HG03135 (cell line): ENCODE data around the gene SYTL3.

Experiments used
- ATAC-seq: cut with Tn5 transposase; IDR thresholded peaks from one replicate; pipeline ENCODE4 v1.9.1; 2021; ENCODE audit warnings: mild to moderate bottlenecking, moderate library complexity; ENCODE audit not compliant: unreplicated experiment

Gene SYTL3

DNA sequence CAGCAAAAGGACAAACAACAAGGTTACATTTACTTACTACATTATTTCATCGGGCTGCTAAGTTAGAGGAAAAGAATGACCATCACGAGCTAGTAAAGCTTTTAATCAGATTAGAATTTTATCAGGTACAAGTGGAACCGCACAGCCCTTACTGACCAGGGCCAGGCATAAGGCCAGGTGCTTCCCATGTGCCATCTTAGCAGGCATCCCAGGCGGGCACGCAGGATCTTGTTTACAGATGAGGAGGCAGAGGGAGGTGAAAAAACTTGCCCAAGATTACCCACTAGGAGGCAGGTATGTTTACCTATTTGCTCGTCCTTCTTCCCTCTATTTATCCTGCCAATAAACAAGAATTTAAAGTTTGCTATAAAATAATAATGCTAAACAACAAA, 158.6 kb downstream of the SYTL3 start:
- no peak for ATAC-seq

DNA sequence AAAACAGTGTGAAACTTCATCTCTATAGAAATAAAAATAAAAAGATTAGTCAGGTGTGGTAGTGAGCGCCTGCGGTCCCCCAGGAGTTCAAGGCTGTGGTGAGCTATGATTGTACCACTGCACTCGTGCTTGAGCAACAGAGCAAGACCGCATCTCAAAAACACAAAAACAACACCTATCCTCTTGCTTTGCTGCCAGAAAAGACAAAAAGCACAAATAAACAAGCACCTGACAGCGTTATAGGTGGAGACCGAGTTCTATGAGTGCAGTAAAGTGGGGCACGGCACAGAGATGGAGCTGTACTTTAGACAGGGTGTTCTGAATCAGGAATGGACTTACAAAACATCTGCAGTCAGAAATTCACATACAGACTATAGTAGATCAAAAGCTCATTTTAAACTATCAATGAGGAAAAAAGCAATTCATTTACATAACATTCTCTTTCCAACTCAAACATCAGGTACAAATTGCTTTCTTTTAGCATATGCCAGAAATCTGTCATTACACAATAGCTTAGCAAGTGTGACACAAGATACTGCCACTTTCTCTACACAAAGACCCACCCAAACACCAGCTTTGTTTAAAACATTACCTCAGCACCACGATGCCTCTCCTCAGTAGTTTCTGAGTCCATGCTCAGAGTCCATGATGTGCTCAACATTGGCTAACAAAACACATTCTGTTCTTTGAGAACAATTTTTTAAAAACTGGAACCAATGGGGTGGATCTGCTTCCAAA, 159.3 kb downstream of the SYTL3 start:
- peak; percentile 68 for ATAC-seq

DNA sequence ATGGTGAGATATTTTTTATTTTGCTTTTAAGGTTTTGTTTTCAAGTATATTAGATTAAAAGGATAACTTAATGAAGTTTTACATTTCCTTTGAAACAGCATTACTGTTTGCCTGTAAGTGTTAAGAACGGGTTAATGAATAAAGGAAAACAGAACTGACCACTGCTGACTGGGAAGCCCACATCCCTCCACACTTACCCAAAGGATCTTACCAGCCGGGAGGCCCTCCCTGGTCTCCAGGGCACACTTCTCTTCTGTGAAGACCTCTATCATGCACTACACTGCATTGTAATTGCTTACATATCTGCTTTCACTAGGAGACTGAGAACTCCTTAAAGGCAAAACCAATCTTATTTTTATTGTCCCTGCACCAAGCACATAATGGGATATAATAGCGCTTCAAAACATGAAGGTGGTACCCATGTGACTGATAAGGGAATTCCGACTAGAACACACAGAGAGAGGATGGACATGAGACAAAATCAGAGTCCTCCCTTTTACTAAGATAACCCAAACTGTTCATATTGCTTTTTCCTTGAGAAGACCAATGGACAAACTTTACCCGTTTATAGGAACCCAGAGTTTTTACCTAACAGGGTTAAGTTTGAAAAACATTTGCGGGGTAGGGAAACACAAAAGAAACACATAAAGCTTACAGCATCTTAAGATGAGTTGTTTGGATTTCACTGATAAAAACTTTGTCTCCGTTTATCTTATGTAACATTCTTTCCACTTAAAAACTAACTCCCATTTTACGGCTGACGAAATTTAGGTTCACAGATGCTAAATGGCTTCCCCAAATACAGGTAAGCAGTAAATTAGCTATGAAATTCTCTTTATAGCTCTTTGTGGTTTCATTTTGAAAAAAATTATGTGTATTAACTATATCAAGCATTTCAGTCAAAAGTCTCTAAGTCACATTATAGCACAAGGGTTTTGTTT, 160.6 kb downstream of the SYTL3 start:
- ATAC-seq, result no peak

DNA sequence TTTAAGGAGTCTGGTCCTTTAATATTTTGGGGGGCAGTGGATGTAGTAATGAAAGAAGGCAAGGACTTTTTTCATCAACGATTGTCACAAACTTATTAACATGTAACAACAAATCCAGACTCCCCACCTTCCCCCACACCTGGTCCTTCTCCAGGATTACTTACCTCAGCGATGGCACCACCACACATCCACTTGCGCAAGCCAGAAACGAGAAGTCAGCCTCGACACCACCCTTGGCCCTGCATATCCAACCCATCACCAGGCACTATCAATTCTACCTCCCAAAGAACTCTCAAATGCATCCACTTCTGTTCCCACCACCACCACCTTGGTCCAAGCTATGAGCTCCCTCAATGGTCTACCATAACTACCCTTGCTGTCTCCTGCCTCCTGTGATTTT, 162.8 kb downstream of the SYTL3 start:
- ATAC-seq, result no peak

DNA sequence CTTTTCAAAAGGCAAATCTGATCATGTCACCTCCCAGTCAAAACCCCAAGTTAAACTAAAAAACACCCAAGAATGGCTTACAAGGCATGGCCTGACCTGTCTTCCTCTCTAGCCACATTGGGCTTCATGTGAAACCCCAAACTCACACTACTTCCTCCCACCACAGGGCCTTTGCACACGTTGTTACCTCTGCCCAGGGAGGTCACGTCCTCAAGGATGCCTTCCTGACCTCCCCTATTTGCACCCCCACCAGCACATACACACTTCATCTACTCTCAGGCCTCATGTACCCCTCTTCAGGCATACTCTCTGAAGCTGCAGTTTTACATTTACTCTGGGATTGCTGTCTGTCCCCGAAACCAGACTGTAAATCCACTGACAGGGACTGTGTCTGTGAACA, 163.2 kb downstream of the SYTL3 start:
- no peak for ATAC-seq
